ENCODE data around the gene POLR2H.

DNA sequence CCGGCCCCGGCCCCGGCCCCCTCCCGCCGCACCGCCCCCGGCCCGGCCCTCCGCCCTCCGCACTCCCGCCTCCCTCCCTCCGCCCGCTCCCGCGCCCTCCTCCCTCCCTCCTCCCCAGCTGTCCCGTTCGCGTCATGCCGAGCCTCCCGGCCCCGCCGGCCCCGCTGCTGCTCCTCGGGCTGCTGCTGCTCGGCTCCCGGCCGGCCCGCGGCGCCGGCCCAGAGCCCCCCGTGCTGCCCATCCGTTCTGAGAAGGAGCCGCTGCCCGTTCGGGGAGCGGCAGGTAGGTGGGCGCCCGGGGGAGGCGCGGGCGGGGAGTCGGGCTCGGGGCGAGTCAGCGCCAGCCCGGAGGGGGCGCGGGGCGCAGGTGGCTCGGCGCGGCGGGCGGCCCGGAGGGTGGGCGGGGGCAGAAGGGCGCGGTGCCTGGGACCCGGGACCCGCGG lies 18.7 kb downstream of the POLR2H start:
- TF ChIP-seq, protein P1, sequence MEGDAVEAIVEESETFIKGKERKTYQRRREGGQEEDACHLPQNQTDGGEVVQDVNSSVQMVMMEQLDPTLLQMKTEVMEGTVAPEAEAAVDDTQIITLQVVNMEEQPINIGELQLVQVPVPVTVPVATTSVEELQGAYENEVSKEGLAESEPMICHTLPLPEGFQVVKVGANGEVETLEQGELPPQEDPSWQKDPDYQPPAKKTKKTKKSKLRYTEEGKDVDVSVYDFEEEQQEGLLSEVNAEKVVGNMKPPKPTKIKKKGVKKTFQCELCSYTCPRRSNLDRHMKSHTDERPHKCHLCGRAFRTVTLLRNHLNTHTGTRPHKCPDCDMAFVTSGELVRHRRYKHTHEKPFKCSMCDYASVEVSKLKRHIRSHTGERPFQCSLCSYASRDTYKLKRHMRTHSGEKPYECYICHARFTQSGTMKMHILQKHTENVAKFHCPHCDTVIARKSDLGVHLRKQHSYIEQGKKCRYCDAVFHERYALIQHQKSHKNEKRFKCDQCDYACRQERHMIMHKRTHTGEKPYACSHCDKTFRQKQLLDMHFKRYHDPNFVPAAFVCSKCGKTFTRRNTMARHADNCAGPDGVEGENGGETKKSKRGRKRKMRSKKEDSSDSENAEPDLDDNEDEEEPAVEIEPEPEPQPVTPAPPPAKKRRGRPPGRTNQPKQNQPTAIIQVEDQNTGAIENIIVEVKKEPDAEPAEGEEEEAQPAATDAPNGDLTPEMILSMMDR (IDR thresholded peaks at IDR 0.05) = no peak
- TF ChIP-seq POLR2A (IDR thresholded peaks at IDR 0.05) = no peak

Data from thyroid gland (tissue), 4 donors.